NCI-H2171 (cell line): Measurements from ENCODE around the gene COX7A2L.
"Not testable (repeated sequence)": the region's sequence is repeated elsewhere in the genome, so short reads cannot be mapped to it uniquely, and the experiment has no call there.

ENCODE experiments used
- DNase-seq: peaks from one replicate; lab custom pipeline; 2025; lab: John Stamatoyannopoulos, UW

The COX7A2L gene

GRCh38 chr2:42367835-42368234, 6.8 kb upstream of the COX7A2L start:
- DNase-seq, result no peak

DNA sequence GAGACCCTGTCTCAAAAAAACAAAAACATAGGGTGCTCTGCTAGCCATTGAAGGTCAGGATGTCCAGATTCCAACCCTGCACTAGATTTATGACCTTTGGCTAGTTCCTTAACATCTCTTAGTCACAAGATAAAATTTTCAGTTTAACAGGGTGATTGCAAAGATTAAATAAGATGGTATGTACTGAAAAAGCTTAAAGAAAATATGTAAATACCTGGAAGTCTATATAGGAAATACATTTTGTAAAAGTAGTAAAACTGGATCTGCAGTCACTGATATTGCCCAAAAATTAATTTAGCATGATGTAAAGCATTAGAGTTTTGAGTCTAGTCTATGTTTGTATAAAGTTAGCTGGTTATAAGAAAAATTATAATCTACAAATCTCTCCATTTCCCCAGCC, 5.4 kb upstream of the COX7A2L start:
- DNase-seq, result no peak

GRCh38 chr2:42364658-42365057, 3.6 kb upstream of the COX7A2L start:
- DNase-seq, result no peak

DNA sequence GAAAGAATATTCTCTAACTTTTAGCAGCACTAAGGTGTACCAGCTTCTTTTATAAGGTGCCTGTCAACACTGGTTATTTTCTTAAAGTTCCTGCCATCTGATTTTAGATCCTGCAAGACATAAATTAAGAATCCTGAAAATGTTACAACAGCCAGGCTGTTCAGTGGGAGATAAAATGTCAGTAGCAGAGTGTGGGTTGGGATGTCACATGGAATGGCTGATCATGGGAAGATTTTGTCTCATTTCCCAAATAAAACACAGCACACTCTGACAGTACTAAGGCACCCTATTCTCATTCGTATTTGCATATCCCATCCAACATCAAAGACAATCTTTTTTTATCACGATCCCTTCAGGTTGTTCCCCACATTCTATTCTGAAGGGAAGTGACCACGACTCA, 2.4 kb upstream of the COX7A2L start:
- DNase-seq, result no peak

GRCh38 chr2:42361728-42362283, 789 bp upstream of the COX7A2L start:
- no peak for DNase-seq

GRCh38 chr2:42360493-42360889, 526 bp downstream of the COX7A2L start:
- no peak for DNase-seq

- DNase-seq, result no peak
These were observed 993 bp downstream of the COX7A2L start for GRCh38 chr2:42359965-42360483.

DNA sequence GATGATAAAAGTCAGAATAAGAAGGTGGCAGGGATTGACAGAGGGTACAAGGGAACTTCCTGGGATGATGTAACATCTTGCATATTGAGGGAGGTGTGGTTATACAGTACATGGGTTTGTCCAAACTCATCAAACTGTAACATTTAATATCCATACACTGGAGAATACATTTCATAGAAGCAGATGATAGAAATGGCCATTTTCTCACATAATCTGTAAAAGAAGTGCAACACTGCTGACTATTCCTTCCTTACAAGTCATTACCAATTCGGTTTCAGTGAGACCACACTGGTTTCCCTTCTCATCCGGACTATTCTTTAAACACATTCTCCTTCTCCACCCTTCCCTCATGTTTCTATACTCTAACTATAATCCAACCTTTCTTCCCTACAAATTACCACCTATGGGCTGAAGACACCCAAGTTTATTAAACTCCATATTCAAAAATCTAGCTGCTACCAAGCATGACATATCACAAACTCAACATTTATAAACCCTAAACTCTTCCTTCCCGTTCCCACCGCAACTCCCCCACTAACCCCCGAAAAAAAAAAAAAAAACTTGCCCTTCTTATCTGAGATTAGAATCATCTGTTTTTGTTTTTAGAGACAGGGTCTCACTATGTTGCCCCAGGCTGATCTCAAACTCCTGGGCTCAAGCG, 1.6 kb downstream of the COX7A2L start:
- DNase-seq, result no peak

- DNase-seq, result no peak
These were observed 7.1 kb downstream of the COX7A2L start for GRCh38 chr2:42353792-42354429.

GRCh38 chr2:42351864-42352263, 9.2 kb downstream of the COX7A2L start:
- no peak for DNase-seq

- DNase-seq, result no peak
These were observed 10.5 kb downstream of the COX7A2L start for GRCh38 chr2:42350434-42351063.

DNA sequence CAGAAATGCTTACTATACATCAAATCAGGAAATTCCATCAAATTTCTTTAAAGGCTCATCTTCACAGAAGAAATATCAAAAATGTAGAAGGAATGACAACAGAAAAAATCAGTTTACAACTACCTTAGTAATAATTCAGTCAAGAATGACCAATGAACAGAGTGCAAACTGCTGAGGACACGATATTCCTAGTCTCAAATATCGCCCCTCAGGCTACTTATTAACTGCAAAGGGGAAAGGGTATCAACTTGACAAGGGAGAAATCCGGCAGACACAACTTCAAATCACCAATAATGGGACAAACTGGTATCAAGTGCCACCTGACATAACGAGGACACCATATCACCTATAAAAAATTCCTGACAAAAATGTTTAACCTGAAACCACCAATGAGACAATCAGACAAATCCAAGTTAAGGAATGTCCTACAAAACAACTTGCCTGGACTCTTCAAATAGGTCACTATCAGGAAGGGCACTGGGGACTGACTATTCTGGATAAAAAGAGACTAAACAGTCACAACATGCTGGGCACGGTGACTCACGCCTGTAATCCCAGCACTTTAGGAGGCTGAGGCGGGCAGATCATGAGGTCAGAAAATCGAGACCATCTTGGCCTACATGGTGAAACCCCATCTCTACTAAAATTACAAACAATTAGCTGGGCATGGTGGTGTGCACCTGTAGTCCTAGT, 12.8 kb downstream of the COX7A2L start:
- DNase-seq, result no peak

DNA sequence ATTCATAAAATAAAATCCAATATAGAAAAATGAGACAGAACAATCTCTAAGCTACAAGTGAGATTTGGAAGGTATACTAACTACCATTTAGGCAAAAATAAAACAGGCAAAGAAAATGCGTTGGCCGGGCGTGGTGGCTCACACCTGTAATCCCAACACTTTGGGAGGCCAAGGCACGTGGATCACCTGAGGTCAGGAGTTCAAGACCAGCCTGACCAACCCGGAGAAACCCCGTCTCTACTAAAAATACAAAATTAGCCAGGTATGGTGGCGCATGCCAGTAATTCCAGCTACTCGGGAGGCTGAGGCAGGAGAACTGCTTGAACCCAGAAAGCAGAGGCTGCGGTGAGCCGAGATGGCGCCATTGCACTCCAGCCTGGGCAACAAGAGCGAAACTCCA, 13.5 kb downstream of the COX7A2L start:
- DNase-seq, result not testable (repeated sequence)

GRCh38 chr2:42346856-42347255, 14.2 kb downstream of the COX7A2L start:
- not testable (repeated sequence) for DNase-seq

DNA sequence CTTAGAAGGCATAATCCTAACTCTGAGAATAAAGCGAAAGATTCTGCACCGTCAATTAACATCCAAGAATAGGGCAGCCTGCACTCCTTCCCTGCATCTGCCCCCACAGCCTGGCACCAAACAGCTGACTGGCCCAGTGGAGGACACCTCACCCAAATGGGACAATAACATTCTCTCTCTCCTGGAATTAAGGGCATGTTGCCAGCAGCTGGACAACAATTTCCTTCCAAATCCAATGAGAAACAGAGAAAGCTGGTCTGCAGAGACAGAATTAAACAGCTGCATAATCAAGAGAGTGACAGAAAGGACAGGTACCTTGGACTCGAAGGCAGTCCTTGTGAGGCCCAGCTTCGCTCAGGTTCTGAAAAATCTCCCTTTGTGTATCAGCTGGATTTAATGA, 15.0 kb downstream of the COX7A2L start:
- no peak for DNase-seq

GRCh38 chr2:42342795-42343241, 18.2 kb downstream of the COX7A2L start:
- DNase-seq, result no peak

DNA sequence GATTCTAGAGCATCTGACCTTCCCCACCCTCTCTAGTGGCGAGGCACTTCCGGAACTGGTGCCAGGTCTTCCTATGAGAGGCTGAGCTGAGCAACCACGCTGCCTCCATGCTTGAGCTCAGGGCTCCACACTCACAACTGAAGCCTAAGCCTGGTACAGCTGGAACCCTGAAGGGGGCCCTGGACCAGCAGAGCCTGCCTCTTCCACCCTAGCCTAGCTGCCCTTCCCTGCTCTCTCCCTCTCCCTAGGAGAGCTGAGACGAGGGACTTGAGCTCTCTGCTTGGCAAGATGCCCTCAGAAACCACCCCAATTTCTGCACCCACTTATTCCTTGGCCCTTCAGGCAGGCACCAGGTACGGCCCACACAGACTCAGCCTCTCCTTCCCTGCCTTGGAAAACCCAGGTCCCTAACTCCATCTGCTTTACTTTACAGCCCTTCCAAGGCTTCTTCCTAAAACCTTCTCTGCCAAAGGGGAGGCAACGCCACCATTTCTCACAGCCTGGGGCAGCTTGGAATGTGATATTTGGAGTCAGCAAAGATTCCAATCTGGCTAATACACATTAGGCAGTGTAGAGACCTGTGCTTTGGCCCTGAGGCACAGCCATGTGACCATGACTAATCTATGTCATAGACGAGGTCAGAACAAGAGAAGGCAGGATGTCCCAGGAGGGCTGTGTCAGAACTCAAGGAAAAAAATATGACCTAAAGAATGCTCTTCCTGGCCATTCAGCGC, 18.8 kb downstream of the COX7A2L start:
- no peak for DNase-seq

DNA sequence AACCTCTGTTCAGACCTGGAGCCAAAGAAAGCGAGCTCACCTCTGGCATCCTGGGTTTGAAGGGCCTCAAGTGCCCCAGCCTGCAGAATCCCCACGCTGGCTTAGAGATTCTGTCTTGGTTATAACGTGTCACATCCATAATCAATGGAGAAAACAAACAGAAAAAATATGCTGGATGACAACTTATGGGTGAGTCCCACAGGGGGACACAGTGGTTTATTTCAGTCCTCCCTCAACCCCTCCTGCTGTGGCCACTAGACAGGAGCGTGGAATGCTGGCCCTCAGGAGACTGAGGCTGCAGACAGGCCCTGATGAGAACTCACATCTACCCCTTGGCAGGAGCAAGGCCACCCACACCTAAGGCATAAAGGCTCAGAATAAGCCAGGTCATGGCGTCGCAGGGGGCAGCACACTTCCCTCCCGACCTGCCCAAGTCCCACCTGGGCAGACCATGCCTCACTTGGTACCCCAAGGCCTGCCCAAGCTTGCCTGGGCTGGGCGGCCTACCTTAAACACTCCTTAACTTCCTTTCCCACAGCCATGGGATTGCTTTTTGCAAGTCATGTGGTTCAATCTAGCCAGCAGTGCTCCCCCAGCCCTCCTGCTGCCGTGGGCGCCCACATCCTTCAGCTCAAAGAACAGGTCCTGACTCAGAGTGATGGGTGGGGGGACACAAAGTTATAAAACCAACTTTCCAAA, 19.9 kb downstream of the COX7A2L start:
- DNase-seq, result no peak

DNA sequence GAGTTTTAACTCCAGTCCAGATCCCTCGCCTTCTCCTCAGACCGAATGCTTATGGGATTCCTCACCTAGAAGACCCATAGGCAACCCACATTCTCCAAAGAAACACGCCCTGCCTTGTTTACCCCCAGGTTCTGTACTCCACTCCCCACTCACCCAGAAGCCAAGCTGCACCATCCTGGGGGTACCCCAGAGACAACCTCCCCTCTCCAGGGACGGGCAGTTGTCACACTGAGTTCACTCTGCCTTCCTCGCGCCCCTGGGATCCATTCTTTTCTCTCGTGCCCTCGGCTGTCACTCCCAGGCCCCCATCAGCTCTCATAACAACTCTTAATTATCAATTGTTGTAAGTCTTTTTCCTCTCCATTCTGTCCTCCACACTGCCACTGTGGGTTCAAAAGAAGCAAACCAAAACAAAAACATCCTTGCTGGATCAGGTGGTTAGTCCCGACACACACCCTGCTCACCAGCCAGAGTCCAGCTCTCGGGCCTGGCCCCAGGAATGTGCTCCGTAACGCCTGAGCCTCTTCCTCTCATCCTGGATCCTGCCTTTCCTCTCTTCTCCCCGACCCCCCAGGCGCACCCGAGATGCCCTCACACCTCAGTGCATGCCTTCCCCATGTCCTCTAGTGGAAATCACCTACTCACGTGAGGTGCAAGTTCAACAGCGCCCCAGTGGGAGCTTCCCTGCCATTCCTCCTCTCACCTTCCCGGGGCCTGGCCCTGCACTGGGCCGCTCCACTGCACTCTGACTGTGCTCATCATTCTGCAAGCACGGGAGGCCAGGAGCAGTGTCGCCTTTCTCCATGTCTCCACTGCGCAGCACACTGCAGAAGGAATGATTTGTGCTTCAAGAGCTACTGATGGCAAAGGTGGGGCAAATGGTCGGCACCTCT, 20.7 kb downstream of the COX7A2L start:
- DNase-seq, result no peak
